Body of pancreas (tissue), 4 donors: Measurements from ENCODE around the gene BRCC3. TPM values are rescaled to one million over a fixed set of nuclear protein-coding genes. Genes with fewer than 3 reads are reported as not detected.

Experiments used
- ATAC-seq: fragments of 150-250 bp; one replicate; pipeline ENCODE4 v1.9.1; 2016
- DNase-seq, 4 donors: peaks; one replicate each; pipeline ENCODE4 v3.0.0-alpha.2; 2019
- H3K27ac ChIP-seq, 4 donors: fragments of 200-600 bp; sonication (generic); 1 replicate in 3 of 4; 2 replicates in 1 of 4; pipeline versions ENCODE4 v1.5.1 to v1.6.1; 2016 to 2019; ENCODE audit warnings: mild to moderate bottlenecking in 1 of 4, mixed read lengths in 1 of 4, moderate library complexity in 1 of 4
- H3K27me3 ChIP-seq, 2 donors: fragments of 200-600 bp; sonication (generic); one replicate each; pipeline ENCODE4 v1.6.0; 2016; ENCODE audit warnings: mild to moderate bottlenecking in 1 of 2
- H3K36me3 ChIP-seq, 2 donors: fragments of 200-600 bp; sonication (generic); replicated peaks in 1 of 2; 2 replicates each; pipeline ENCODE4 v1.5.1; 2016; ENCODE audit warnings: low read depth in 2 of 2; ENCODE audit not compliant: insufficient read depth in 1 of 2
- H3K4me1 ChIP-seq: fragments of 200-600 bp; sonication (generic); one replicate; pipeline ENCODE4 v1.6.0; 2016
- H3K4me3 ChIP-seq, 2 donors: fragments of 200-600 bp; sonication (generic); 1 replicate in 1 of 2; 2 replicates in 1 of 2; pipeline ENCODE4 v1.5.1; 2016 to 2019
- H3K9me3 ChIP-seq, 3 donors: fragments of 200-600 bp; sonication (generic); 1 replicate in 2 of 3; 2 replicates in 1 of 3; pipeline ENCODE4 v1.5.1; 2016
- CTCF ChIP-seq, 7 experiments: fragments of 450-650 bp in 4 of 7; fragments of 200-600 bp in 3 of 7; sonication (generic) in 3 of 7; IDR thresholded peaks; one replicate each; pipeline ENCODE4 v1.5.1; 2016 to 2019; ENCODE audit warnings: antibody characterized with exemption in 7 of 7
- POLR2A ChIP-seq, 3 donors: fragments of 450-650 bp; IDR thresholded peaks; one replicate each; pipeline ENCODE4 v1.6.1; 2016; ENCODE audit warnings: antibody characterized with exemption in 3 of 3, mild to moderate bottlenecking in 2 of 3
- whole genome bisulfite sequencing, 2 donors: methylation state at CpG; one replicate each; pipeline ENCODE4 v1.1.5; 2017; 5-methylcytosine and 5-hydroxymethylcytosine counted together
- intact Hi-C: fragments of 100-400 bp; cut with DNase I; formaldehyde crosslinking; loops from one replicate; pipeline ENCODE4 v1.15.1; 2023
- total RNA-seq, 2 donors: library from RNA; depleted of rRNA; stranded (reverse); fragments of >200 nt; gene quantifications; one replicate each; pipeline ENCODE4 v1.1.0, GENCODE V29; 2016

BRCC3 gene
- total RNA-seq, 2 donors from 2014 or later: 6.3 to 7.5 TPM

DNA sequence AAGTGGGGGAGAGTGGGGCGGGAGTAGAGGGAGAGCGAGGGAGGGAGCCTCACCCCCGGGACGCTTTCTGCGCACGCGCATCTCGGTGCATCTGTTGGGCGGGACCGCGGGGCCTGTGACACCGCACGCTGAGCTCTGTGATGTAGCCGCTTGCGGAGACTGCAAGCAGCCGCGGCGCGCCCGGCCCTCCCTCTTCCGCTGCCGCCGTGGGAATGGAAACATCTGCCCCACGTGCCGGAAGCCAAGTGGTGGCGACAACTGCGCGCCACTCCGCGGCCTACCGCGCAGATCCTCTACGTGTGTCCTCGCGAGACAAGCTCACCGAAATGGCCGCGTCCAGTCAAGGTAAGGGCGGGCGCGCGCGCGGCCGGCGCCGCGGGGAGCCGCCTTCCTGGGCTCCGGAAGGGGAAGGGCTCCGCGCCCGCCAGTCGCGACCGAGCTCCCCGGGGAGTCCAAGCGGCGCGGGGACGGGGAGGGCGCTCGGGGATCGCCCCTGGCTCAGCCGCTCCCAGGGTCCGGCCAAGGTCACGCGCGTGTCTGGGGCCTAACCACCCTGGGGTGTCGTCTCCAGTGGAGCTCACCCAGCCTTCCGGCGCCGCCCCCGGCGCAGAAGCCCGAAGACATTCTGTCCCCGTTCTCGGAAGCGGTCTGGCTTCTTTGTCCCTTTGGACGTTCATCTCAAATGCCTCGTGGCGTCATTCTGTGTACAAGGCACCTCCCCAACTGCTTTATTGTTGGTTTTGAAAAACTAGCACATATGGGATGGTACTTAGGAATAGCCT, 44.4 kb upstream of the BRCC3 start, which contains the start of gene FUNDC2:
Gene FUNDC2, plus strand, starts transcription at position 118 of the 782 bp plus-strand sequence. Its CDS starts 95 bp downstream, at position 213.
- DNase-seq: peak; percentile 94 to 96 (median 96)
- no peaks in the 10 kb centered on the region for H3K36me3 ChIP-seq
- H3K4me1 ChIP-seq: peaks cover 20% of the 10 kb centered on the region
- ATAC-seq: peak; percentile 91
- H3K27ac ChIP-seq: peak within 1 kb of the TSS; percentile 87 to 99 (median 96)
- no peaks in the 10 kb centered on the region for H3K9me3 ChIP-seq
- 0 to 1% methylated on average over 2 to 18 of the region's 82 CpGs for WGBS, 2 donors
- TF ChIP-seq POLR2A (IDR thresholded peaks at IDR 0.05): peak; percentile 85 to 91 (median 86)
- TF ChIP-seq CTCF (IDR thresholded peaks at IDR 0.05): no peak
- peak within 1 kb of the TSS; percentile 16 to 22 for H3K4me3 ChIP-seq
- intact Hi-C loops: no loop called here
- no peaks in the 10 kb centered on the region for H3K27me3 ChIP-seq

DNA sequence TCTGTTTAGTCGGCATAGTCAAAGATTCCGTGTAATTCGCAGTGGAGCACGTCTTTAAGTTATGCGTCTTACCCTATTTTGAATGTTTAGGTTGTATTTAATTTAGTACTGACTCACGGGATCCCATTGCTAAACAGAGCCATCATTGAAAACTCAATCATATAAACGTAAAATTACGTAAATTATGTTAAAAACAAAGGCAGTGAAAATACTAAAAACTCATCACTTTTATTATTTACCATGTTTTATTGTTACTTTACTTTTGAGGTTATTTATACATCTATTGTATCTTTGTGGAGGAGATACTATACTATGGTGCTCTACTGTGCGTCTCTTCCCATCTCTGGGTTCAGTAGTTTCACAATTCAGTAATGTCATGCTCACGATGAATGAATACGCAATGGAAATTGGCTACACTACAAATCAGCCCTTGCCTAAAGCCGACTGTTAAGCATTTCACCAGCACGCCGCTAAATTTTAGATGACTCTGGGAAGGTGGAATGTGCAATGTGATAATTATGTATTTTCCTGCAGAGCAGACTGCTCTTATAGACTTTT, 43.7 kb upstream of the BRCC3 start:
- Histone ChIP-seq H3K4me1 (peaks cover 20% of the 10 kb centered on the region), H3K27ac (peak overlapping the region; percentile 87 to 99 (median 96)), H3K9me3 (no peaks in the 10 kb centered on the region), H3K4me3 (peak overlapping the region; percentile 16 to 22), H3K27me3 (no peaks in the 10 kb centered on the region), H3K36me3 (no peaks in the 10 kb centered on the region)
- TF ChIP-seq POLR2A (IDR thresholded peaks at IDR 0.05) (peak in 2 of 3 donors; percentile 12 to 66), CTCF (IDR thresholded peaks at IDR 0.05) (no peak)
- ATAC-seq: peak; percentile 31
- intact Hi-C loops: no loop called here
- WGBS, 2 donors: 0 to 1% methylated on average over 14 of the region's 14 CpGs
- DNase-seq: peak in 3 of 4 donors; percentile 19 to 63 (median 30)

GRCh38 chrX:155028129-155028528, 43.2 kb upstream of the BRCC3 start:
- Histone ChIP-seq H3K9me3 (no peaks in the 10 kb centered on the region), H3K4me3 (no peak overlapping the region), H3K4me1 (peaks cover 20% of the 10 kb centered on the region), H3K27me3 (no peaks in the 10 kb centered on the region), H3K36me3 (no peaks in the 10 kb centered on the region), H3K27ac (peak overlapping the region; percentile 87 to 99 (median 96))
- no peak for ATAC-seq
- WGBS, 2 donors: 3 to 13% methylated on average over 3 of the region's 3 CpGs
- intact Hi-C loops: no loop called here
- TF ChIP-seq POLR2A (IDR thresholded peaks at IDR 0.05) (no peak), CTCF (IDR thresholded peaks at IDR 0.05) (no peak)
- DNase-seq: no peak

DNA sequence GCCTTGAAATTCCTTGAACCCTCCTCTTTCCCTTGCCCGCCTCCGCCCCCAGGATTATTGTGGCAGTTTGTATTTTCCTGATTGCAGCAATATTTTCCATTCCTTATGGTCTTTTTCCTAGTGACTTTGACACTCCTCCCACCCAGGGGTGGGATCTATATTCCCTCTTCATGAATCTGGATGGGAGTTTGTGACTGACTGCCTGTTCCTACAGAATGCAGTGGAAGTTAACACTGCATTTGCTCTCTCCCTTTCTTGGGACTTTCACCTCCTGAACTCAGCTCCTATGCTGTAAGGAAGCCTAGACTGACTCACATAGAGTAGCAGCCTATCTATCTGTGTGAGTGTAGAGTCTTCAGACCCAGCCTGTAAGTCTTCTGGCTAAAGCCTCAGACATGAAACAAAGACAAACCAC, 42.4 kb upstream of the BRCC3 start:
- peak overlapping the region; percentile 87 to 99 (median 96) for H3K27ac ChIP-seq
- ATAC-seq (no peak), DNase-seq (peak in 1 of 4 donors; percentile 18)
- H3K9me3 ChIP-seq: no peaks in the 10 kb centered on the region
- peaks cover 18% of the 10 kb centered on the region for H3K4me1 ChIP-seq
- TF ChIP-seq POLR2A (IDR thresholded peaks at IDR 0.05): peak in 2 of 3 donors; percentile 21 to 49
- no peak for TF ChIP-seq CTCF (IDR thresholded peaks at IDR 0.05)
- intact Hi-C loops: no loop called here
- no peaks in the 10 kb centered on the region for H3K36me3 ChIP-seq
- H3K4me3 ChIP-seq: no peak overlapping the region
- no peaks in the 10 kb centered on the region for H3K27me3 ChIP-seq
- 36 to 58% methylated on average over 2 of the region's 2 CpGs for WGBS, 2 donors
